Smooth muscle cell (in vitro differentiated cells): ENCODE measurements around the gene KHDRBS2. TPM values are rescaled to one million over a fixed set of nuclear protein-coding genes. Genes with fewer than 3 reads are reported as not detected.
A peak's percentile ranks its signal among the peaks of the same experiment; 100 is the strongest.

Experiments used
- DNase-seq: peaks from one replicate; lab custom pipeline; 2025; ENCODE audit not compliant: unreplicated experiment; lab: John Stamatoyannopoulos, UW
- H2AFZ ChIP-seq: fragments of 200-600 bp; sonication (generic); 2 replicates; pipeline ENCODE4 v1.6.0; 2016; ENCODE audit warnings: antibody characterized with exemption, low read depth, mild to moderate bottlenecking
- H3F3A ChIP-seq: fragments of 200-600 bp; sonication (generic); 2 replicates; pipeline ENCODE4 v1.6.0; 2017; ENCODE audit warnings: antibody characterized with exemption, low read depth
- H3K27ac ChIP-seq: fragments of 200-600 bp; sonication (generic); 2 replicates; pipeline ENCODE4 v1.5.1; 2016; ENCODE audit warnings: low read depth, mild to moderate bottlenecking
- H3K27me3 ChIP-seq: fragments of 200-600 bp; sonication (generic); 2 replicates; pipeline ENCODE4 v1.6.1; 2016; ENCODE audit warnings: low read depth, mild to moderate bottlenecking
- H3K36me3 ChIP-seq: fragments of 200-600 bp; sonication (generic); 2 replicates; pipeline ENCODE4 v1.5.1; 2016; ENCODE audit warnings: low read depth
- H3K4me1 ChIP-seq: fragments of 200-600 bp; sonication (generic); 2 replicates; pipeline ENCODE4 v1.5.1; 2016; ENCODE audit warnings: low read depth
- H3K4me2 ChIP-seq: fragments of 200-600 bp; sonication (generic); 2 replicates; pipeline ENCODE4 v1.6.0; 2016; ENCODE audit warnings: mild to moderate bottlenecking
- H3K4me3 ChIP-seq: fragments of 200-600 bp; sonication (generic); 2 replicates; pipeline ENCODE4 v1.5.1; 2016; ENCODE audit warnings: mild to moderate bottlenecking
- H3K79me2 ChIP-seq: fragments of 200-600 bp; sonication (generic); 2 replicates; pipeline ENCODE4 v1.6.0; 2016; ENCODE audit warnings: low read depth, mild to moderate bottlenecking
- H3K9ac ChIP-seq: fragments of 200-600 bp; sonication (generic); 2 replicates; pipeline ENCODE4 v1.6.0; 2016; ENCODE audit warnings: low read depth
- H3K9me3 ChIP-seq: fragments of 200-600 bp; sonication (generic); replicated peaks from 2 replicates; pipeline ENCODE4 v1.5.1; 2016; ENCODE audit warnings: low read depth
- H4K20me1 ChIP-seq: fragments of 200-600 bp; sonication (generic); 2 replicates; pipeline ENCODE4 v1.6.0; 2016; ENCODE audit warnings: low read depth
- WGBS: methylation state at CpG from one replicate; pipeline ENCODE4 v1.1.7; 2016; ENCODE audit warnings: low lambda C conversion rate; 5-methylcytosine and 5-hydroxymethylcytosine counted together
- polyA plus RNA-seq: library from polyadenylated mRNA; unstranded; fragments of >200 nt; fragmentation: Nextera tagmentation; extraction: Ambion mirVana; gene quantifications from 2 replicates; pipeline ENCODE4 v1.2.1, GENCODE V29; 2016
- total RNA-seq: library from RNA; depleted of rRNA; stranded (reverse); fragments of >200 nt; gene quantifications from 2 replicates; pipeline ENCODE4 v1.2.3, GENCODE V29; 2014
- TF ChIP-seq, protein P1 (sequence below): fragments of 200-600 bp; sonication (generic); IDR thresholded peaks from 2 replicates; pipeline ENCODE4 v1.5.1; 2017; ENCODE audit warnings: borderline replicate concordance, mild to moderate bottlenecking, antibody characterized with exemption; ENCODE audit not compliant: insufficient read depth, poor library complexity, severe bottlenecking

The KHDRBS2 gene
- total and polyA plus RNA-seq, 2 experiments from 2014 or later, result 0.07 to 0.27 TPM

- no peaks in the 10 kb centered on the region for H3K9me3 ChIP-seq
- no peaks in the 10 kb centered on the region for H3F3A ChIP-seq
- H3K4me2 ChIP-seq, result peak overlapping the region; percentile 27
- no peaks in the 10 kb centered on the region for H3K27me3 ChIP-seq
- no peaks in the 10 kb centered on the region for H3K79me2 ChIP-seq
- H3K36me3 ChIP-seq, result no peaks in the 10 kb centered on the region
- no peak for DNase-seq
- TF ChIP-seq, protein P1, sequence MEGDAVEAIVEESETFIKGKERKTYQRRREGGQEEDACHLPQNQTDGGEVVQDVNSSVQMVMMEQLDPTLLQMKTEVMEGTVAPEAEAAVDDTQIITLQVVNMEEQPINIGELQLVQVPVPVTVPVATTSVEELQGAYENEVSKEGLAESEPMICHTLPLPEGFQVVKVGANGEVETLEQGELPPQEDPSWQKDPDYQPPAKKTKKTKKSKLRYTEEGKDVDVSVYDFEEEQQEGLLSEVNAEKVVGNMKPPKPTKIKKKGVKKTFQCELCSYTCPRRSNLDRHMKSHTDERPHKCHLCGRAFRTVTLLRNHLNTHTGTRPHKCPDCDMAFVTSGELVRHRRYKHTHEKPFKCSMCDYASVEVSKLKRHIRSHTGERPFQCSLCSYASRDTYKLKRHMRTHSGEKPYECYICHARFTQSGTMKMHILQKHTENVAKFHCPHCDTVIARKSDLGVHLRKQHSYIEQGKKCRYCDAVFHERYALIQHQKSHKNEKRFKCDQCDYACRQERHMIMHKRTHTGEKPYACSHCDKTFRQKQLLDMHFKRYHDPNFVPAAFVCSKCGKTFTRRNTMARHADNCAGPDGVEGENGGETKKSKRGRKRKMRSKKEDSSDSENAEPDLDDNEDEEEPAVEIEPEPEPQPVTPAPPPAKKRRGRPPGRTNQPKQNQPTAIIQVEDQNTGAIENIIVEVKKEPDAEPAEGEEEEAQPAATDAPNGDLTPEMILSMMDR, result no peak
- no peak overlapping the region for H3K27ac ChIP-seq
- H2AFZ ChIP-seq, result peak overlapping the region; percentile 80
- H3K4me3 ChIP-seq, result no peak overlapping the region
- H3K4me1 ChIP-seq, result peaks cover 8% of the 10 kb centered on the region
- no peak overlapping the region for H3K9ac ChIP-seq
- no peaks in the 10 kb centered on the region for H4K20me1 ChIP-seq
These were observed 243.6 kb downstream of the KHDRBS2 start for GRCh38 chr6:62042429-62042828.

- peak overlapping the region; percentile 52 for H3K4me2 ChIP-seq
- no peaks in the 10 kb centered on the region for H3F3A ChIP-seq
- TF ChIP-seq, protein P1, result no peak
- H4K20me1 ChIP-seq, result no peaks in the 10 kb centered on the region
- H2AFZ ChIP-seq, result peak overlapping the region; percentile 63
- no peaks in the 10 kb centered on the region for H3K36me3 ChIP-seq
- H3K27ac ChIP-seq, result no peak overlapping the region
- no peaks in the 10 kb centered on the region for H3K9me3 ChIP-seq
- no peak for DNase-seq
- H3K27me3 ChIP-seq, result no peaks in the 10 kb centered on the region
- no peaks in the 10 kb centered on the region for H3K79me2 ChIP-seq
- WGBS, result 92% methylated on average over 1 of the region's 1 CpG
- H3K4me3 ChIP-seq, result no peak overlapping the region
- H3K9ac ChIP-seq, result no peak overlapping the region
- H3K4me1 ChIP-seq, result peaks cover 8% of the 10 kb centered on the region
These were observed 246.4 kb downstream of the KHDRBS2 start for GRCh38 chr6:62039605-62040004.

DNA sequence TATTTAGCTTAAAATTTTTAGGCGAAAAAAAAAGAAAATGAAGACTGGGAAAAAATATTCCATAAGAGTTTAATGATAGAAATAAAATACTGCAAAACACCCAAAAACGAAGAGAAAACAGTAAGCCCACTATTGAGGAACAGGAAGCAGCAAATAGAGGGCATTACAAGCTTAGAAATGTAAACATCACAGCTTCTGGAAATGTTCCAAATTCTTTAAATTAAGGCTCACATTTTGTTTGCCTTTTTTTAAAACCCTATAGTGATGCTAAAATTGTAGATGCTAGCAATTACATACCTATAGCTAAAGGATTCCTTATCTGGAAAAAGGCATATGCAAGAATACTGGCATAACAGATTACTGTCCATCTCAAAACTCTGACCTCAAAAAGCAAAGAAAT is 248.6 kb downstream of the KHDRBS2 start:
- H3K27me3 ChIP-seq, result no peaks in the 10 kb centered on the region
- peak overlapping the region; percentile 11 for H3K4me2 ChIP-seq
- H3K4me1 ChIP-seq, result peaks cover 8% of the 10 kb centered on the region
- no peak overlapping the region for H3K4me3 ChIP-seq
- no peaks in the 10 kb centered on the region for H3K36me3 ChIP-seq
- H3F3A ChIP-seq, result no peaks in the 10 kb centered on the region
- TF ChIP-seq, protein P1, result no peak
- H3K9ac ChIP-seq, result no peak overlapping the region
- no peak overlapping the region for H3K27ac ChIP-seq
- no peak for DNase-seq
- H3K9me3 ChIP-seq, result peaks cover 6% of the 10 kb centered on the region
- H4K20me1 ChIP-seq, result no peaks in the 10 kb centered on the region
- WGBS, result 13% methylated on average over 2 of the region's 2 CpGs
- peak overlapping the region; percentile 64 for H2AFZ ChIP-seq
- H3K79me2 ChIP-seq, result no peaks in the 10 kb centered on the region

DNA sequence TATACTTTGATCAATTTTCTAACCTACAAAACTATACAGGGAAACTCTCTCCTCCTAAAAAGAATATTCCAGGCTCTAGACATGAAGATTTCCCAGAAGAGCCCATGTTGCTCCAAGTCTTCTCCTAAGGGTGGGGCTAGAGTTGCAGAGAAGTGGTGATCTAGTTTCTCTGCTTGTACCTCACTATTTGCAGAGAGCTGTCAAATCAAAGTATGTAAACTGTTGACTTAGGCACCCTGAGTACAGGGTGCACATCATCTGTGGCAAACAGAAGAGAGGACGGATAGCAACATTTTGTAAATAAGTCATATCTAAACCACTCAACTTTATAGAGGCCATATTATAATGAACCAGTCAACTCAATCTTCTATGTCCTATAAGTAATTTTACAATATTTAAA is 250.1 kb downstream of the KHDRBS2 start:
- Histone ChIP-seq H3K27ac (no peak overlapping the region), H3K4me3 (no peak overlapping the region), H3K27me3 (no peaks in the 10 kb centered on the region), H3K36me3 (no peaks in the 10 kb centered on the region), H3K4me1 (peaks cover 8% of the 10 kb centered on the region), H4K20me1 (no peaks in the 10 kb centered on the region), H3K4me2 (no peak overlapping the region), H2AFZ (no peak overlapping the region), H3F3A (no peaks in the 10 kb centered on the region), H3K79me2 (no peaks in the 10 kb centered on the region), H3K9me3 (peaks cover 6% of the 10 kb centered on the region), H3K9ac (no peak overlapping the region)
- DNase-seq, result no peak
- 86% methylated on average over 1 of the region's 1 CpG for WGBS
- TF ChIP-seq, protein P1, result no peak
